Esophagus (tissue), 2 donors: Measurements from ENCODE around the gene CLDN6. TPM values are rescaled to one million over a fixed set of nuclear protein-coding genes. Genes with fewer than 3 reads are reported as not detected.

ENCODE experiments used
- H3K27ac ChIP-seq, 2 donors: one replicate each; pipeline ENCODE4 v1.5.1; 2013; ENCODE audit warnings: low read depth in 2 of 2, mild to moderate bottlenecking in 2 of 2, inconsistent platforms in 1 of 2, low read length in 1 of 2, moderate library complexity in 1 of 2
- H3K27me3 ChIP-seq, 2 donors: one replicate each; pipeline ENCODE4 v1.6.1; 2013; ENCODE audit warnings: low read length in 2 of 2, control low read depth in 1 of 2, mild to moderate bottlenecking in 1 of 2; ENCODE audit not compliant: insufficient read depth in 2 of 2, control insufficient read depth in 1 of 2
- H3K36me3 ChIP-seq, 2 donors: one replicate each; pipeline ENCODE4 v1.6.1; 2013; ENCODE audit warnings: low read length in 1 of 2; ENCODE audit not compliant: control insufficient read depth in 2 of 2, insufficient read depth in 2 of 2
- H3K4me1 ChIP-seq, 2 donors: one replicate each; pipeline ENCODE4 v1.6.1; 2013; ENCODE audit warnings: low read length in 1 of 2; ENCODE audit not compliant: control insufficient read depth in 2 of 2, insufficient read depth in 2 of 2
- H3K4me3 ChIP-seq, 2 donors: one replicate each; pipeline ENCODE4 v1.5.1; 2013; ENCODE audit warnings: low read length in 2 of 2, mild to moderate bottlenecking in 2 of 2, low read depth in 1 of 2, moderate library complexity in 1 of 2
- H3K9me3 ChIP-seq, 2 donors: one replicate each; pipeline ENCODE4 v1.6.1; 2013; ENCODE audit warnings: mild to moderate bottlenecking in 2 of 2, low read depth in 1 of 2, low read length in 1 of 2, moderate library complexity in 1 of 2; ENCODE audit not compliant: control insufficient read depth in 2 of 2, insufficient read depth in 1 of 2
- WGBS, 2 donors: extraction: QIAGEN DNeasy Blood & Tissue Kit; methylation state at CpG; one replicate each; pipeline ENCODE4 v1.1.7; 2013; 5-methylcytosine and 5-hydroxymethylcytosine counted together
- polyA plus RNA-seq, 2 donors: library from polyadenylated mRNA; stranded (reverse); fragments of 200-250 nt; gene quantifications; one replicate each; pipeline ENCODE4 v1.2.3, GENCODE V29; 2013
- donor health status: healthy with polysubstance abuse.
- donor health status: Bipolar disorder and iron deficiency.

Gene CLDN6
- polyA plus RNA-seq, 2 donors = 0.06 TPM; not detected in 1

GRCh38 chr16:3038896-3039295, 20.9 kb upstream of the CLDN6 start:
- Histone ChIP-seq H3K4me3 (no peak overlapping the region), H3K27me3 (peaks cover 0 to 3% of the 10 kb centered on the region in 2 donors), H3K27ac (peak overlapping the region in 1 of 2 donors; percentile 92), H3K36me3 (no peaks in the 10 kb centered on the region), H3K9me3 (no peaks in the 10 kb centered on the region), H3K4me1 (peaks cover 0 to 2% of the 10 kb centered on the region in 2 donors)
- 68 to 81% methylated on average over 5 of the region's 5 CpGs for WGBS, 2 donors

GRCh38 chr16:3038256-3038655, 20.3 kb upstream of the CLDN6 start:
- H3K27me3 ChIP-seq = peaks cover 0 to 3% of the 10 kb centered on the region in 2 donors
- H3K36me3 ChIP-seq = no peaks in the 10 kb centered on the region
- 24 to 32% methylated on average over 11 of the region's 11 CpGs for WGBS, 2 donors
- H3K27ac ChIP-seq = peak overlapping the region; percentile 23 to 92
- peaks cover 0 to 2% of the 10 kb centered on the region in 2 donors for H3K4me1 ChIP-seq
- no peaks in the 10 kb centered on the region for H3K9me3 ChIP-seq
- no peak overlapping the region for H3K4me3 ChIP-seq

- Histone ChIP-seq H3K27ac (peak within 1 kb of the TSS; percentile 85 to 92), H3K9me3 (no peaks in the 10 kb centered on the region), H3K27me3 (peaks cover 0 to 3% of the 10 kb centered on the region in 2 donors), H3K4me1 (peaks cover 0 to 5% of the 10 kb centered on the region in 2 donors), H3K4me3 (peak within 1 kb of the TSS; percentile 61 to 69), H3K36me3 (peaks cover 0 to 4% of the 10 kb centered on the region in 2 donors)
- 4 to 7% methylated on average over 19 to 44 of the region's 44 CpGs for WGBS, 2 donors
These were observed 18.8 kb upstream of the CLDN6 start, which contains the start of gene BICDL2 for GRCh38 chr16:3036726-3037315. TSS of gene BICDL2 (minus strand) at chr16:3036944. CDS start at chr16:3035496, 1,448 bp downstream.

- WGBS, 2 donors = 1 to 2% methylated on average over 36 to 40 of the region's 40 CpGs
- peaks cover 0 to 3% of the 10 kb centered on the region in 2 donors for H3K27me3 ChIP-seq
These were observed 18.2 kb upstream of the CLDN6 start for GRCh38 chr16:3035972-3036725.

GRCh38 chr16:3035289-3035971, 17.4 kb upstream of the CLDN6 start:
- peak overlapping the region; percentile 61 to 69 for H3K4me3 ChIP-seq
- H3K4me1 ChIP-seq = peaks cover 4 to 5% of the 10 kb centered on the region in 2 donors
- WGBS, 2 donors = 50 to 53% methylated on average over 17 to 19 of the region's 19 CpGs
- H3K9me3 ChIP-seq = no peaks in the 10 kb centered on the region
- H3K27me3 ChIP-seq = peaks cover 0 to 3% of the 10 kb centered on the region in 2 donors
- H3K27ac ChIP-seq = peak overlapping the region; percentile 64 to 84
- peaks cover 0 to 7% of the 10 kb centered on the region in 2 donors for H3K36me3 ChIP-seq

More at GRCh38 chr16:3035972-3036725, 18.2 kb upstream of the CLDN6 start:
- H3K36me3 ChIP-seq = peaks cover 0 to 4% of the 10 kb centered on the region in 2 donors
- H3K4me3 ChIP-seq = peak overlapping the region; percentile 61 to 69
- peaks cover 4 to 5% of the 10 kb centered on the region in 2 donors for H3K4me1 ChIP-seq
- no peaks in the 10 kb centered on the region for H3K9me3 ChIP-seq
- H3K27ac ChIP-seq = peak overlapping the region; percentile 84 to 85

- H3K27me3 ChIP-seq = no peaks in the 10 kb centered on the region
- peaks cover 0 to 3% of the 10 kb centered on the region in 2 donors for H3K9me3 ChIP-seq
- H3K27ac ChIP-seq = no peak overlapping the region
- 45 to 49% methylated on average over 7 of the region's 7 CpGs for WGBS, 2 donors
- peaks cover 0 to 17% of the 10 kb centered on the region in 2 donors for H3K36me3 ChIP-seq
- H3K4me3 ChIP-seq = no peak overlapping the region
- peaks cover 7 to 20% of the 10 kb centered on the region in 2 donors for H3K4me1 ChIP-seq
These were observed 14.6 kb upstream of the CLDN6 start for GRCh38 chr16:3032624-3033023.

- H3K27ac ChIP-seq = no peak overlapping the region
- peaks cover 7 to 19% of the 10 kb centered on the region in 2 donors for H3K4me1 ChIP-seq
- H3K4me3 ChIP-seq = no peak overlapping the region
- H3K36me3 ChIP-seq = peaks cover 5 to 36% of the 10 kb centered on the region in 2 donors
- no peaks in the 10 kb centered on the region for H3K27me3 ChIP-seq
- peaks cover 0 to 3% of the 10 kb centered on the region in 2 donors for H3K9me3 ChIP-seq
- WGBS, 2 donors = 75 to 79% methylated on average over 33 of the region's 33 CpGs
These were observed 12.5 kb upstream of the CLDN6 start for GRCh38 chr16:3030222-3031212.

- no peaks in the 10 kb centered on the region for H3K27me3 ChIP-seq
- peaks cover 5 to 36% of the 10 kb centered on the region in 2 donors for H3K36me3 ChIP-seq
- H3K4me3 ChIP-seq = peak overlapping the region in 1 of 2 donors; percentile 3
- H3K9me3 ChIP-seq = peaks cover 0 to 3% of the 10 kb centered on the region in 2 donors
- H3K4me1 ChIP-seq = peaks cover 7 to 19% of the 10 kb centered on the region in 2 donors
- no peak overlapping the region for H3K27ac ChIP-seq
- 8 to 33% methylated on average over 37 to 59 of the region's 59 CpGs for WGBS, 2 donors
These were observed 11.7 kb upstream of the CLDN6 start for GRCh38 chr16:3029491-3030221.
